ENCODE data around the gene FBF1.

The FBF1 gene

DNA sequence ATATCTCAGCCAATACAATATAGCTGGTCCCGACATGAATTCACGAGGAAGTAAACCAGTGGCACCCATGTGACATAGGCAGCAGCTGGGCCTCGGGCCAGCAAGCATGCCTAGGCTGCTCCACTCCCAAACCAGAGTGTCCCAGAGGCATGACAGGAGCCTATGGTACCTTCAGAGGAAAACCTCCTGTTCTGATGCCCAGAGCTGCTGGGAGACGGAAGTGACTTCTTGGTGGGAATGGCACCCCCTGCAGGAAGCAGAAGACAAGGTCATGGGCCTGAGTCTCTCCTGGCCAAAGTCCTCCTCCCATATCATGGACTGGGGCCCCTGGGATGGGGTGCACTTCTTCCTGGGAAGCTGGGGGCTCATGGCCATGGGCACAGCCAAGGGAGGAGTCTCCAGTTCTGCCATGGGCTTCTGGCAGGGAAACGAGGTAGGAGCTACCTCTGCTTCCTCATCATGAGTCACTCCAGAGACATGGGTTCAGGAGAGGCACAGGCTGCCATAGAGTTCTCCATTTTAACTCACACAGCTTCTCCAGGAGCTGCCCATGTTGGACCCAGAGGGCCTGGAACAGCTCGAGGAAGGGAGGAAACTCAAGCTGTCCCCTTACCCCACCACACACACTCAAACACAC is 13.4 kb downstream of the FBF1 start:
- Mint-ChIP-seq H3K9me3 (ENCODE audit: low read depth) (no peaks in the 10 kb centered on the region), H3K36me3 (no peaks in the 10 kb centered on the region), H3K27ac (no peak overlapping the region), H3K27me3 (no peaks in the 10 kb centered on the region), H3K4me1 (ENCODE audit: low read depth) (no peaks in the 10 kb centered on the region), H3K4me3 (no peak overlapping the region)

DNA sequence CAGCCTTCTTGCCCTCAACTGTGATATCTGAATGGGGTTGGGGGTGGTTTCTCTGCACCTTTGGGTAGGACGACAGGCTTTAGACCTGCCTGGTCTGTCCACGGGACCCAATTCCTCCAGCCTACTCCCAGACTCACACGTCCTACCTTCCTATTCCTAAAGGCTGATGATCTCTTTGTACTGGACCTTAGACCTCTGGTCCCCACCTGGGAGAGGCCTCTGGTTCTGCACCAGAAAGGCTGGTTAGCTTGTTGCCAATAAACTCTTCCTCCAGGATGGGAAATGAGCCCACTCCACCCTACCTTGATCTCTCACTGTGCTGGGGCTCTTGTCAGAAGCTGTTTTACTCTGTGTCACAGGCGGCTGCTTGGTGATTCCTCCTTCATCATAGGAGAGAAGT is 14.4 kb downstream of the FBF1 start:
- Mint-ChIP-seq H3K4me3 (no peak overlapping the region), H3K36me3 (no peaks in the 10 kb centered on the region), H3K27me3 (no peaks in the 10 kb centered on the region), H3K27ac (no peak overlapping the region), H3K4me1 (ENCODE audit: low read depth) (no peaks in the 10 kb centered on the region), H3K9me3 (ENCODE audit: low read depth) (no peaks in the 10 kb centered on the region)

DNA sequence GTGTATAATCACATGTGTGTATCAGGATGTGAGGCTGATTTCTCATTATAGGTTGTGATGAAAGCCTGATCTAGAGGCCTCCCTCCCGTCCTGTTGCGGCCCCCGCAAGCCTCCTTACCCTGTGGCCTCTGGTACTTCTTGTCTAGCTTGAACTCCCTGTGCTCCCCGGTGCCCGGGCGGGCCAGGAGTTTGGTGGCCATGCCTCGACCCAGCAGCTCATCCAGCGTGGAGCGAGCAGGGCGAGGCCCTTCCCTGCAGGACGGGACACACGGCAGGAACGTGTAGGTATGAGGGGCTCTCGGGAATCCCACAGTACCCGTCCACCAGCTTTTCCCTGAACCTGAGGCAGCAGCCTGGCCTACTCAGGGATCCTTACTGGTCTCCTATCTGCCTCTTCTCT is 14.9 kb downstream of the FBF1 start:
- Mint-ChIP-seq H3K36me3 (no peaks in the 10 kb centered on the region), H3K9me3 (ENCODE audit: low read depth) (no peaks in the 10 kb centered on the region), H3K4me1 (ENCODE audit: low read depth) (no peaks in the 10 kb centered on the region), H3K27ac (no peak overlapping the region), H3K4me3 (no peak overlapping the region), H3K27me3 (no peaks in the 10 kb centered on the region)

DNA sequence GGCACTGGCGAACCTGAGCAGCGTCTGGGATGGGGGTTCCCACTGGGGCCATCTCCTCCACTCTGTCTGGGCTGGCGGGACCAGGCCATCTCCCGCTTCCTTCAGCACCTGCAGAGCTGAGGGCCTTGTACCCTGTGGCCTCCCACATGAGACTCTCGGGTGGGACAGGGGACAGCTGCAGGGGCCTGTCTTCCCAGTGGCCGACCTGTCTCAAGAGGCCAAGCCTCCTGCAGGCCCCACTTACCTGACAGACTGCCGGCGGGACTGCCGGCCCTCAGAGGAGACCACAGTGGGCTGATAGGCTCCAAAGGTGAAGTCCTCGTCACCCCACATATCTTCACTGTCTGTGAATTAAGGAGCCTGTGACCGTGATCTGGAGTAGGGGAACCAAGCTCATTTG is 15.7 kb downstream of the FBF1 start:
- Mint-ChIP-seq H3K36me3 (no peaks in the 10 kb centered on the region), H3K9me3 (ENCODE audit: low read depth) (no peaks in the 10 kb centered on the region), H3K4me3 (no peak overlapping the region), H3K4me1 (ENCODE audit: low read depth) (no peaks in the 10 kb centered on the region), H3K27ac (no peak overlapping the region), H3K27me3 (no peaks in the 10 kb centered on the region)

DNA sequence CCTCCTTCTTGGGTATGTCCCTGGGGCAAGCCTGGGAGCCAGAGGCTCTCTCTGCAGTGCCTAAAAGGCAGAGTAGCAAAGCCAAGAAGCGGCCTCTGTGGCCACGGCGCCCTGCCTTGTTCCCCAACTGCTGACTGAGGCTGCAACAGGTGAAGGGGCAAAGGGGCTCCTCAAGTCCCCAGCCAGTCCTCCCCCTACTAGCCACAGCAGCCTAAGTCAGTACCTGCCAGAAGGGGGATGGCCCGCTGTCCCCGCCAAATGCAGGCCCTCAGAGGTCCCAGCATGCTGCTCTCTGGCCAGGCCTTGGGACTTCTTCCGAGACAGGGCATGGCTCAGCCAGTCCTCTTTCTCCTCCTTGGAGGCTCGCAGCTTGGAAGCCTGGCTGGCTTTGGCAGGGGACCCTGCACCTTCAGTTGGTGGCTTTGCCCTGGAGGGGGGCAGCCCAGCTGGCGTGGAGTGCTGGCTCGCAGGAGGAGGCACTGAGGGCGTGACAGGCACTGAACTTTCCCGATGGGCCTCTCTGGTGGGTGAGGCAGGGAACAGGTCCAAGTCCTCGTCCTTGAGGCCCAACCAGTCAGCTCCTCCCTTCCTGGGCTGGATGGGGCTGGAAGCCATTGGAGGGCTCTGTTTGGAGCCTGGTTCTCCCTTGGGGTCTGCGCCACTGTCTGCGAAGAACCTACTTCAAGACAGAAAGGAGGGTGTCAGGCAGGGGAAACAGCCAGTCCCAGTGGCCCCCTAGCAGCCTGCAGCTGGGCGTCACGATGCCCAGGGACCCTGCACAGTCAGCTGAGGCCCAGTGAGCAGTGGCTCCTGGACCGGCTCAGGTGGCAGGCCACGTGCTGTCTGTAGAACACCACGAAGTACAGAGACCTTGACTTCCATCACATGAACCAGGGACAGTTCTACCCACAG is 17.6 kb downstream of the FBF1 start:
- H3K27me3 Mint-ChIP-seq = no peaks in the 10 kb centered on the region
- H3K4me1 Mint-ChIP-seq (ENCODE audit: low read depth) = no peaks in the 10 kb centered on the region
- H3K9me3 Mint-ChIP-seq (ENCODE audit: low read depth) = no peaks in the 10 kb centered on the region
- no peaks in the 10 kb centered on the region for H3K36me3 Mint-ChIP-seq
- H3K4me3 Mint-ChIP-seq = no peak overlapping the region
- no peak overlapping the region for H3K27ac Mint-ChIP-seq

DNA sequence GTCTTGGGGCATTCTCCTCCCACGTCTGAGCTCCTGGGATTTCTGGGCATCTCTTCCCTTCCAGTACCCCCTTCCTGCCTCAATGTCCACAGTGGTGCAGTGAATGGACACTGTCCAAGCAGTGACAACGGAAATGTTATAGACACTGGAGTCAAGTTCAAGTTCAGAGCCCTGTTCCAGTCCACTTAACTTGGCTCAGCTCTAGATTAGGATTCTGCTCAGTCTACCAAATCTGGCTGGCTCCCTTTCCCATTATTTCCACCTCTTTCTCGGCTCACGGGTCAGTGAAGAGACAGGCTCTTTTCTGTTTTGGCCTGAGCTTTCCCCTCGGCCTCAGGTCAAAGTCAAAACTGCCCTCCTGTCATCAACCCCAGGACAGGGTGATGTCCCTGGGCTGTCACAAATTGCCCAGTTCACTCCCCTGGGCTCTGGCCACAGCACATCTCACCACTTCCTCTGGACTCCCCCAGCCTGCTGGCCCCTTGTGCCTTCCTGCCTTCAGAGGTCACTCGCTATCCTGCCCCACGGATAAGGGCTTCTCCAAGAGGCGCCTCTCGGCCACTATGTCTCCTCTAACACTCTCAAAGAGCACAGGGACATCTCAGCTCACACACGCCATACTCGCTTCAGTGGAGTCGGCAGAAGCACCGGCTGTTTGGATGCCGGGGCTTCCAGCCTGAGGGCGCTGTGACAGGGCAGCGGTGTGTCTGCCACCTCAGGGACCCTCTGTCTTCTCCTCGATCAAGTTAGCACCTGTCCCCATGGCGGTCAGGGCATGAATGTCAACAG is 18.5 kb downstream of the FBF1 start:
- no peaks in the 10 kb centered on the region for H3K27me3 Mint-ChIP-seq
- H3K4me3 Mint-ChIP-seq = no peak overlapping the region
- no peaks in the 10 kb centered on the region for H3K36me3 Mint-ChIP-seq
- no peak overlapping the region for H3K27ac Mint-ChIP-seq
- no peaks in the 10 kb centered on the region for H3K4me1 Mint-ChIP-seq (ENCODE audit: low read depth)
- no peaks in the 10 kb centered on the region for H3K9me3 Mint-ChIP-seq (ENCODE audit: low read depth)

DNA sequence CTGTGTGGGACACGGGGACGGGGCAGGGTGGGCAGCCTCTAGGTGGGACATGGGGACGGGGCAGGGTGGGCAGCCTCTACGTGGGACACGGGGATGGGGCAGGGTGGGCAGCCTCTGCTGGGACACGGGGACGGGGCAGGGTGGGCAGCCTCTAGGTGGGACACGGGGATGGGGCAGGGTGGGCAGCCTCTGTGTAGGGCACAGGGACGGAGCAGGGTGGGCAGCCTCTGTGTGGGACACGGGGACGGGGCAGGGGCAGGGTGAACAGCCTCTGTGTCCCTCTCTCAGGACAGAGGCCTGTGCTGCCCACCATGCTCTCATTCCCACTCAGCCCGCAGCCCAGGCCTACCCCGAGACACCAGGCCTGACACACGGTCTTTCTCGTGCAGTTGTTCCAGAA is 19.2 kb downstream of the FBF1 start:
- Mint-ChIP-seq H3K4me1 (ENCODE audit: low read depth) (no peaks in the 10 kb centered on the region), H3K4me3 (no peak overlapping the region), H3K9me3 (ENCODE audit: low read depth) (no peaks in the 10 kb centered on the region), H3K27ac (no peak overlapping the region), H3K27me3 (no peaks in the 10 kb centered on the region), H3K36me3 (no peaks in the 10 kb centered on the region)

DNA sequence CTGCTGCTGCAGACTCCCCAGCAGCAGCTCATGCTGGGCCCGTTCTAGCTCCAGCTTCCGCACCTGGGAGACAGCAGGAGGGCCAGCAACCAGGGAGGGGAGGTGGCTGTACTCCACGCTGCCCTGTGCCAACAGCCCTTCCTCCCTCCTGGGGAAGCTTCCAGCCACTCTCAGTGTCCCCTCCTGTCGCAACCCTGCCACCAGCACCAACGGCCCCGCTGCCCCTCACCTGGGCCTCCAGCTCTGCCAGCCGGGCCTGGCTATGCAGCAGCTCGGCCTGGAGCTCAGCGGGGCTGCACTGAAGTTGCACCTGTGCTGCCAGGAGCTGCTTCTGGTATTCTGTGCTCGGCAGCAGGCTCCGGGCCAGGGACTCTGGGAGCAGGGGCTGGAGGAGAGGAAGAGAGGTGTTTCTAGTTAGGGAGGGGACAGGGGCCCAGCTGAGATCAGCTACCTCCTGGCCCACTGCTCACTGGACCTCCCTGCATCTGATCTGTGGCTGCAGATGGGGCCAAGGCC is 20.7 kb downstream of the FBF1 start:
- Mint-ChIP-seq H3K9me3 (ENCODE audit: low read depth) (no peaks in the 10 kb centered on the region), H3K36me3 (no peaks in the 10 kb centered on the region), H3K4me1 (ENCODE audit: low read depth) (no peaks in the 10 kb centered on the region), H3K4me3 (no peak overlapping the region), H3K27me3 (no peaks in the 10 kb centered on the region), H3K27ac (no peak overlapping the region)

DNA sequence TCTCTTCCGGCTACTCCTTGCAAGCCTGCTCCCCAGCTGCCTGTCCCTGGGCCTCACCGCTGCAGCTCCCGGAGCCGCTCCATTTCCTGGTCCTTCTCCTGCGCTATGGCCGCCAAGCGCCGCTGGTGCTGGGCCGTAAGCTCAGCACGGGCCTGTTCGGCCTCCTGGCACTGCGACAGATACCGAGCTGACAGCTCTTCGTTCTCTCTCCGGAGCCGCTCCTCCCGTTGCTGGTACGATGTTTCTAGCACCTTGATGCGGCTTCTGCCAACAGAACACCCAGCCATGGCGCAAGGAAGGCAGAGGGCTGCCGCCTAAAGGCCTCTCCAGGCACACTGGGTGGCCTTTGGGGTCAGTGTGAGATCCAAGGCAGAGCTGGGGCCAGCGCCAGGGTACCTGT is 21.2 kb downstream of the FBF1 start:
- no peak overlapping the region for H3K27ac Mint-ChIP-seq
- H3K36me3 Mint-ChIP-seq = no peaks in the 10 kb centered on the region
- no peak overlapping the region for H3K4me3 Mint-ChIP-seq
- H3K4me1 Mint-ChIP-seq (ENCODE audit: low read depth) = no peaks in the 10 kb centered on the region
- H3K9me3 Mint-ChIP-seq (ENCODE audit: low read depth) = no peaks in the 10 kb centered on the region
- no peaks in the 10 kb centered on the region for H3K27me3 Mint-ChIP-seq

DNA sequence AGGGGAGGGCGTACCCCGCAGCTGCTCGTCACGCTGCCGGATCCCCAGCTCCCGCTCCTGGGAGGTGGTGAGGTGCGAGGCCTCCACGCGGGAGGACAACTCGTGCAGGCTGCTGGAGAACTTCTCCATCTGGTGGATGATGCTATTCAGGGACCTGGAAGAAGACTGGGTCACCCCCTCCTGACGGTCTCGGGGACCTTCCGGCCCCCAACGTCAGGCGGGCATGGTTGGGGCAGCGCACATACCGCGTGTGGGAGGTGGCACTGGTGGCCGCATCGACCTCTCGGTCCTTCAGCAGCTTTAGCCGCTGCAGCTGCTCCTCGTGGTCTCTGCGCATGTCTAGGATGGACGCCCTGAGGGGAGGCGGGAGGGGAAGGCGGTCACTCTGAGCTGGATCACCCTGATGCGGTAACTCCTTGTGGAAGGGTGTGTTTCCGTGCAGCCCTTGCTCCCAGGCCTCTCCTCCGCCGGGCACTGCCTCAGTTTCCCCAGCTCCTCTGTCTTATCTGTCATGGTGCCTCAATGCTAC is 22.9 kb downstream of the FBF1 start:
- Mint-ChIP-seq H3K36me3 (no peaks in the 10 kb centered on the region), H3K4me3 (no peak overlapping the region), H3K27ac (no peak overlapping the region), H3K4me1 (ENCODE audit: low read depth) (no peaks in the 10 kb centered on the region), H3K27me3 (no peaks in the 10 kb centered on the region), H3K9me3 (ENCODE audit: low read depth) (no peaks in the 10 kb centered on the region)

DNA sequence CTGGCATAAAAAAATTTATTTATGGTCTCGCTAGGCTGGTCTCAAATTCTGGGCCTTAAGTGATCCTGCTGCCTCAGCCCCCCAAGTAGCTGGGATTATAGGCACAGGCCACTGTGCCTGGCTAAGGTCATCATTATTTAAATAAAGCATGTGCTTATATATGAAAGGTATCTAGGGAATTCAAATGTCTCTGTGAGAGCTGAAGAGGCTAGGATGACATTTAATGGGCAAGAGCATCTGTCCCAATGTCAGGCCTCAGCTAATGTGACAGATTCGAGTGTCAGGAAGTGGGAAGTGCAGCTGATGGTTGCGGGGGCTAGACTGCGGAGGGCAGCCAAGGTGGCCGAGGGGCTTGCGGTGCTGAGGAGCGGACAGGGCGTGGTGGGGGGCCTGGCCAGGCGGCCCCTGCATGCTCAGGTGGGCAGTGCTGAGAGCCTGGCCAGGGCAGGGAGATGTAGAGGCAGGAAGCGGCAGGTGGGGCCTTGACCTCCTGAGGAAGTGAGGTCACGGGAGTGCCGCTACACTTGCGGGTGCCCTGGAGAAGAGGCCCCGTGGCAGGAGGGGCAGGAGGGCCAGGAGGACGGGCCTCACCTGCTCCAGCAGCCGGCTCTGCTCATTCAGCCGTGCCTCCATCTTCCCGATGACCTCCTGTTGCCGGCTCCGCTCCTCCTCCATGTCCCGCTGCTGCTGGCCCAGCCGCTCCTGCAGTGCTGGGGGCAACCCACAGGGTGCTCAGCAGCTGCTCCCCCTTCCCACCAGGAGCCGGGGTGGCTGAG is 23.5 kb downstream of the FBF1 start:
- H3K9me3 Mint-ChIP-seq (ENCODE audit: low read depth) = no peaks in the 10 kb centered on the region
- no peaks in the 10 kb centered on the region for H3K27me3 Mint-ChIP-seq
- H3K27ac Mint-ChIP-seq = no peak overlapping the region
- H3K4me1 Mint-ChIP-seq (ENCODE audit: low read depth) = no peaks in the 10 kb centered on the region
- H3K36me3 Mint-ChIP-seq = no peaks in the 10 kb centered on the region
- H3K4me3 Mint-ChIP-seq = no peak overlapping the region

DNA sequence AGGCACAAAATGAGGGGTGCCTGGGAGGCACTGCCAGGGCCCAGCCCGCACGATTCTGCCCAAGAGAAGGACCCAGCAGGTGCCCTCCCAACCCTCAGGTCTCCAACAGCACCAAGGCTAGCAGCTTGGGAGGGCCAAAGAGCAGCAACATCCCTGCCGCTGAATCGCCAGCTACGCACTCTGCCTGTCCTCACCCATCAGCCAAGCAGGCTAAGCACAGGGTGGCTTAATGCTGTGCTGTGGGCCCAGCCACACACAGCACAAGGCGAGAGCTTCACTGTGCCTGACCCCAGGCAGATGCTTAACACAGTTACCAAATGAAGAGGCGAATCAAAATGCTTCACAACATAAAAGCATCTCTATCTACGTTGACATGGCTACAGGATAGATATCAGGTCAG is 25.6 kb downstream of the FBF1 start:
- H3K4me1 Mint-ChIP-seq (ENCODE audit: low read depth) = no peaks in the 10 kb centered on the region
- H3K4me3 Mint-ChIP-seq = no peak overlapping the region
- no peak overlapping the region for H3K27ac Mint-ChIP-seq
- H3K9me3 Mint-ChIP-seq (ENCODE audit: low read depth) = no peaks in the 10 kb centered on the region
- H3K27me3 Mint-ChIP-seq = no peaks in the 10 kb centered on the region
- H3K36me3 Mint-ChIP-seq = no peaks in the 10 kb centered on the region

DNA sequence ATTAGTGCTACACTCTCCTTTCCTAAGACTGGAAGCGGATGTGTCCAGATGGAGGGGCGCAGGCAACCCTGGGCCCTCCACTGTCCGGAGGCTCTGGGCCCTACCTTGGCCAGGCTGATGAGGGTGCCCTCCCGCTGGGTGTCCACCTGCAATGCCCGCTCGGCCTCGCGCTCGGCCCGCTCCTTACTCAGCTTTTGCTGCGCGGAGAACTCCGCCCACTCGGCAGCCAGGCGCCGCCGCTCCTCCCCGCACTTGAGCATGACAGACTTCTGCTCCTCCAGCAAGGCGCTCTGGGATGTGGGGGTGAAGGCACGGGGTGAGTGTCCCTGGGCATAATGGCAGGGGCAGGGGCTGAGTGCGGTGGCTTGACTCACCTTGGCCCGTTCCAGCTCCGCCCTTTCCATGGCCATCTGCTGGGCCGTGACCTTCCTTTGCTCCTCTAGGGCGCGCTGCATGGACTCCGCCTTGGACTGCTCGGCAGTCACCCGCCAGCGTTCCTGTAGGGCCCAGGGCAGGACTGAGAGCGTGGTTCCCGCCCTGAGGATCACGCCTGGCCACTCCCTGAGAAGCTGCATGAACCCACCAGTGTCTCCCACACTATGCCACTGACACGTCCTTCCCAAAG is 26.1 kb downstream of the FBF1 start:
- Mint-ChIP-seq H3K4me3 (no peak overlapping the region), H3K27ac (no peak overlapping the region), H3K36me3 (no peaks in the 10 kb centered on the region), H3K9me3 (ENCODE audit: low read depth) (no peaks in the 10 kb centered on the region), H3K27me3 (no peaks in the 10 kb centered on the region), H3K4me1 (ENCODE audit: low read depth) (peaks cover 3% of the 10 kb centered on the region)

All from activated naive CD8-positive, alpha-beta T cell (primary cell).